Duodenal mucosa (tissue), 2 donors: ENCODE measurements around the gene FRMD4B.

Experiments used
- H3K27ac ChIP-seq: one replicate; pipeline ENCODE4 v1.7.0; 2013; ENCODE audit warnings: low read depth, low read length
- H3K27me3 ChIP-seq, 2 donors: one replicate each; pipeline ENCODE4 v1.7.0; 2013; ENCODE audit warnings: low read length in 2 of 2, control low read depth in 1 of 2; ENCODE audit not compliant: insufficient read depth in 2 of 2, control insufficient read depth in 1 of 2
- H3K36me3 ChIP-seq, 2 donors: one replicate each; pipeline ENCODE4 v1.7.0; 2013; ENCODE audit warnings: low read length in 2 of 2, control low read depth in 1 of 2; ENCODE audit not compliant: insufficient read depth in 2 of 2, control insufficient read depth in 1 of 2
- H3K4me1 ChIP-seq, 2 donors: one replicate each; pipeline ENCODE4 v1.7.0; 2013; ENCODE audit warnings: low read length in 2 of 2, control low read depth in 1 of 2; ENCODE audit not compliant: insufficient read depth in 2 of 2, control insufficient read depth in 1 of 2
- H3K4me3 ChIP-seq, 2 donors: one replicate each; pipeline ENCODE4 v1.7.0; 2013; ENCODE audit warnings: low read length in 2 of 2, low read depth in 1 of 2
- H3K9ac ChIP-seq, 2 donors: one replicate each; pipeline ENCODE4 v1.7.0; 2013; ENCODE audit warnings: low read length in 2 of 2, low read depth in 1 of 2
- H3K9me3 ChIP-seq, 2 donors: one replicate each; pipeline ENCODE4 v1.7.0; 2013; ENCODE audit warnings: low read length in 2 of 2, control low read depth in 1 of 2; ENCODE audit not compliant: control insufficient read depth in 1 of 2

FRMD4B gene

GRCh38 chr3:69319652-69320051, 66.2 kb downstream of the FRMD4B start:
- Histone ChIP-seq H3K9me3 (no peaks in the 10 kb centered on the region), H3K27me3 (no peaks in the 10 kb centered on the region), H3K4me1 (peaks cover 0 to 7% of the 10 kb centered on the region in 2 donors), H3K9ac (no peak overlapping the region), H3K36me3 (no peaks in the 10 kb centered on the region), H3K4me3 (no peak overlapping the region), H3K27ac (no peak overlapping the region)

GRCh38 chr3:69318410-69318809, 67.5 kb downstream of the FRMD4B start:
- Histone ChIP-seq H3K4me1 (peaks cover 0 to 4% of the 10 kb centered on the region in 2 donors), H3K27ac (no peak overlapping the region), H3K9ac (no peak overlapping the region), H3K4me3 (no peak overlapping the region), H3K9me3 (no peaks in the 10 kb centered on the region), H3K36me3 (no peaks in the 10 kb centered on the region), H3K27me3 (no peaks in the 10 kb centered on the region)

GRCh38 chr3:69313251-69313650, 72.6 kb downstream of the FRMD4B start:
- no peaks in the 10 kb centered on the region for H3K4me1 ChIP-seq
- no peak overlapping the region for H3K9ac ChIP-seq
- peaks cover 0 to 3% of the 10 kb centered on the region in 2 donors for H3K9me3 ChIP-seq
- H3K4me3 ChIP-seq, result no peak overlapping the region
- H3K36me3 ChIP-seq, result no peaks in the 10 kb centered on the region
- H3K27ac ChIP-seq, result no peak overlapping the region
- H3K27me3 ChIP-seq, result no peaks in the 10 kb centered on the region

GRCh38 chr3:69309814-69310213, 76.1 kb downstream of the FRMD4B start:
- no peak overlapping the region for H3K9ac ChIP-seq
- no peaks in the 10 kb centered on the region for H3K4me1 ChIP-seq
- no peaks in the 10 kb centered on the region for H3K27me3 ChIP-seq
- no peak overlapping the region for H3K27ac ChIP-seq
- H3K4me3 ChIP-seq, result no peak overlapping the region
- H3K9me3 ChIP-seq, result peaks cover 0 to 3% of the 10 kb centered on the region in 2 donors
- H3K36me3 ChIP-seq, result no peaks in the 10 kb centered on the region

GRCh38 chr3:69306239-69307185, 79.4 kb downstream of the FRMD4B start:
- Histone ChIP-seq H3K4me3 (no peak overlapping the region), H3K27ac (no peak overlapping the region), H3K9ac (no peak overlapping the region), H3K36me3 (no peaks in the 10 kb centered on the region), H3K4me1 (no peaks in the 10 kb centered on the region), H3K9me3 (peaks cover 0 to 3% of the 10 kb centered on the region in 2 donors), H3K27me3 (no peaks in the 10 kb centered on the region)

- Histone ChIP-seq H3K36me3 (no peaks in the 10 kb centered on the region), H3K9ac (no peak overlapping the region), H3K27me3 (no peaks in the 10 kb centered on the region), H3K27ac (no peak overlapping the region), H3K9me3 (peaks cover 0 to 3% of the 10 kb centered on the region in 2 donors), H3K4me3 (no peak overlapping the region), H3K4me1 (no peaks in the 10 kb centered on the region)
Measured at GRCh38 chr3:69305011-69305410, 80.9 kb downstream of the FRMD4B start.

- H3K4me1 ChIP-seq, result no peaks in the 10 kb centered on the region
- H3K36me3 ChIP-seq, result no peaks in the 10 kb centered on the region
- no peak overlapping the region for H3K27ac ChIP-seq
Measured at GRCh38 chr3:69304396-69304795, 81.5 kb downstream of the FRMD4B start.

GRCh38 chr3:69300296-69300695, 85.6 kb downstream of the FRMD4B start:
- H3K27me3 ChIP-seq, result no peaks in the 10 kb centered on the region
- H3K36me3 ChIP-seq, result no peaks in the 10 kb centered on the region

More at GRCh38 chr3:69304396-69304795, 81.5 kb downstream of the FRMD4B start:
- Histone ChIP-seq H3K9me3 (peaks cover 0 to 3% of the 10 kb centered on the region in 2 donors), H3K27me3 (no peaks in the 10 kb centered on the region), H3K9ac (no peak overlapping the region), H3K4me3 (no peak overlapping the region)

GRCh38 chr3:69299344-69299743, 86.5 kb downstream of the FRMD4B start:
- Histone ChIP-seq H3K27ac (no peak overlapping the region), H3K27me3 (no peaks in the 10 kb centered on the region), H3K9me3 (no peaks in the 10 kb centered on the region), H3K36me3 (no peaks in the 10 kb centered on the region), H3K4me3 (no peak overlapping the region), H3K9ac (no peak overlapping the region), H3K4me1 (no peaks in the 10 kb centered on the region)

More at GRCh38 chr3:69300296-69300695, 85.6 kb downstream of the FRMD4B start:
- Histone ChIP-seq H3K27ac (no peak overlapping the region), H3K9me3 (no peaks in the 10 kb centered on the region), H3K9ac (no peak overlapping the region), H3K4me3 (no peak overlapping the region), H3K4me1 (no peaks in the 10 kb centered on the region)

GRCh38 chr3:69297501-69297900, 88.4 kb downstream of the FRMD4B start:
- H3K4me1 ChIP-seq, result no peaks in the 10 kb centered on the region
- no peaks in the 10 kb centered on the region for H3K9me3 ChIP-seq
- no peak overlapping the region for H3K4me3 ChIP-seq
- H3K9ac ChIP-seq, result no peak overlapping the region
- H3K27ac ChIP-seq, result no peak overlapping the region
- H3K36me3 ChIP-seq, result no peaks in the 10 kb centered on the region
- no peaks in the 10 kb centered on the region for H3K27me3 ChIP-seq
